GM12872 (cell line): ENCODE measurements around the gene KCNG1.

Experiments
- CTCF ChIP-seq: IDR thresholded peaks from 3 replicates; pipeline ENCODE4 v1.5.1; 2011; ENCODE audit warnings: low read depth, mild to moderate bottlenecking, low read length, moderate library complexity; ENCODE audit not compliant: insufficient read depth

KCNG1 gene

GRCh38 chr20:50991076-50991475 is 31.8 kb downstream of the KCNG1 start:
- no peak for TF ChIP-seq CTCF

- peak; percentile 89 for TF ChIP-seq CTCF
Measured at GRCh38 chr20:50987493-50988210, 35.3 kb downstream of the KCNG1 start.

- no peak for TF ChIP-seq CTCF
Measured at GRCh38 chr20:50983321-50983720, 39.6 kb downstream of the KCNG1 start.

- TF ChIP-seq CTCF = no peak
Measured at GRCh38 chr20:50982363-50982762, 40.5 kb downstream of the KCNG1 start.

- TF ChIP-seq CTCF = no peak
Measured at GRCh38 chr20:50981714-50982048, 41.2 kb downstream of the KCNG1 start.

- TF ChIP-seq CTCF = peak; percentile 86
Measured at GRCh38 chr20:50980851-50981713, 41.8 kb downstream of the KCNG1 start.

- TF ChIP-seq CTCF = no peak
Measured at GRCh38 chr20:50980071-50980681, 42.7 kb downstream of the KCNG1 start.
